Aorta (tissue), 5 donors: ENCODE results near the gene RCE1. TPM values are rescaled to one million over a fixed set of nuclear protein-coding genes. Genes with fewer than 3 reads are reported as not detected.
A peak's percentile ranks its signal among the peaks of the same experiment; 100 is the strongest.
"Not testable (repeated sequence)": the region's sequence is repeated elsewhere in the genome, so short reads cannot be mapped to it uniquely, and the experiment has no call there.

Source experiments
- ATAC-seq: fragments of 200-7000 bp; cut with Tn5 transposase; one replicate; pipeline ENCODE4 v1.9.1; 2022; ENCODE audit warnings: moderate library complexity; ENCODE audit not compliant: low FRiP score
- DNase-seq, 2 donors: peaks; one replicate each; pipeline ENCODE4 v3.0.0-alpha.2; 2020
- H3K27ac ChIP-seq, 2 donors: one replicate each; pipeline ENCODE4 v1.5.1; 2013; ENCODE audit warnings: low read length in 2 of 2, mild to moderate bottlenecking in 2 of 2, moderate library complexity in 2 of 2, control low read depth in 1 of 2, inconsistent platforms in 1 of 2, low read depth in 1 of 2
- H3K27me3 ChIP-seq, 2 donors: one replicate each; pipeline ENCODE4 v1.6.1; 2013; ENCODE audit warnings: control low read depth in 1 of 2, low read length in 1 of 2, mild to moderate bottlenecking in 1 of 2, moderate library complexity in 1 of 2; ENCODE audit not compliant: insufficient read depth in 2 of 2, control insufficient read depth in 1 of 2
- H3K36me3 ChIP-seq, 2 donors: one replicate each; pipeline ENCODE4 v1.6.1; 2013; ENCODE audit warnings: control low read depth in 1 of 2, low read length in 1 of 2, mild to moderate bottlenecking in 1 of 2; ENCODE audit not compliant: insufficient read depth in 2 of 2, control insufficient read depth in 1 of 2
- H3K4me1 ChIP-seq, 2 donors: one replicate each; pipeline ENCODE4 v1.6.1; 2013; ENCODE audit warnings: low read length in 2 of 2, control low read depth in 1 of 2, mild to moderate bottlenecking in 1 of 2, moderate library complexity in 1 of 2; ENCODE audit not compliant: insufficient read depth in 2 of 2, control insufficient read depth in 1 of 2
- H3K4me3 ChIP-seq, 2 donors: one replicate each; pipeline ENCODE4 v1.5.1; 2013; ENCODE audit warnings: low read length in 2 of 2, control low read depth in 1 of 2, mild to moderate bottlenecking in 1 of 2
- H3K9me3 ChIP-seq: one replicate; pipeline ENCODE4 v1.6.1; 2013; ENCODE audit warnings: mild to moderate bottlenecking, low read length; ENCODE audit not compliant: control insufficient read depth
- WGBS, 2 donors: extraction: QIAGEN DNeasy Blood & Tissue Kit; methylation state at CpG; one replicate each; pipeline ENCODE4 v1.1.7; 2013; 5-methylcytosine and 5-hydroxymethylcytosine counted together
- intact Hi-C, 2 donors: fragments of 100-400 bp; cut with DNase I; formaldehyde crosslinking; loops; one replicate each; pipeline versions ENCODE4 v1.14.2 to v1.15.0; 2022
- long read RNA-seq, 2 donors: library from polyadenylated mRNA; unstranded; transcript quantifications; one replicate each; pipeline ENCODE4 v2.0.0, GENCODE V29; 2020 to 2021
- polyA plus RNA-seq, 2 donors: library from polyadenylated mRNA; stranded (reverse); fragments of 200-250 nt; gene quantifications; one replicate each; pipeline ENCODE4 v1.2.3, GENCODE V29; 2013
- total RNA-seq, 2 donors: library from RNA; stranded (reverse); fragmentation: NEBNext Ultra II Directional; extraction: Animal tissue kit (Norgen Biotek cat#: 25700); gene quantifications; one replicate each; pipeline ENCODE4 v1.2.1, GENCODE V29; 2021
- donor health status: healthy with polysubstance abuse.
- donor health status: Bipolar disorder and iron deficiency.
- donor health status: DM: no; HTN: no; CAD: no.
- donor health status: DM: no; HTN: no; CAD: no.
- donor health status: DM: yes; HTN: yes; CAD: no.

Gene RCE1
- total RNA-seq: 10 to 100 TPM; 11.7 to 14.6 TPM
- 10 to 100 TPM; 14.5 to 23.5 TPM for polyA plus RNA-seq
- long read RNA-seq, donor 1, transcript RCE1-202 (7 exons, 1,379 nt): minor isoform, 8 of 44 reads
- long read RNA-seq, donor 1, transcript RCE1-201 (8 exons, 1,485 nt): major isoform, 22 of 44 reads
- long read RNA-seq, donor 1, transcript RCE1-203 (8 exons, 1,428 nt): minor isoform, 8 of 44 reads
- long read RNA-seq, donor 1, partial matches to known transcripts: 1 of 44 reads
- long read RNA-seq, donor 1, other reads (novel, unspliced or antisense): 3 of 44 reads
- long read RNA-seq, donor 2, partial matches to known transcripts: 0 of 7 reads
- long read RNA-seq, donor 2, other reads (novel, unspliced or antisense): 5 of 7 reads

GRCh38 chr11:66842896-66843775 lies at the start of gene RCE1:
RCE1 (plus strand) TSS chr11:66843441; CDS start chr11:66843456, 15 bp downstream.
- 0 to 1% methylated on average over 65 to 98 of the region's 98 CpGs for WGBS, 2 donors
- H3K27ac ChIP-seq: peak within 1 kb of the TSS; percentile 84 to 92
- intact Hi-C loops: loop anchor here in 1 of 2 donors (5.0 kb wide), 1 partner anchor 129 kb away; no protein-coding TSS in a partner anchor
- H3K4me3 ChIP-seq: peak within 1 kb of the TSS; percentile 87 to 92
- H3K4me1 ChIP-seq: no peaks in the 10 kb centered on the region
- no peaks in the 10 kb centered on the region for H3K9me3 ChIP-seq
- no peaks in the 10 kb centered on the region for H3K36me3 ChIP-seq
- DNase-seq (peak; percentile 92 to 96), ATAC-seq (peak; percentile 96)
- no peaks in the 10 kb centered on the region for H3K27me3 ChIP-seq

DNA sequence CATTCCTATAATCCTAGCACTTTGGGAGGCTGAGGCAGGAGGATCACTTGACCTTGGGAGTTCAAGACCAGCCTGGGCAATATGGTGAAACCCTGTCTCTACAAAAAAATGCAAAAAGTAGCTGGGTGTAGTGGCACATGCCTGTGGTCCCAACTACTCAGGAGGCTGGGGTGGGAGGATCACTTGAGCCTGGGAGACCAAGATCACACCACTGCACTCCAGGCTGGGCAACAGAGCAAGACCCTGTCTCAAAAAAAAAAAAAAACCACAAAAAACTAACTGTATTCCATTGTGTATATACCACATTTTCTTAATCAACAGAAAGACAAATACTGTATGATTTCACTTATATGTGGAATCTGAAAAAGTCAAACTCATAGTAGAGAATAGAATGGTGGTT lies 43.4 kb upstream of the RCE1 start:
- not testable (repeated sequence) for H3K27ac ChIP-seq, ATAC-seq

DNA sequence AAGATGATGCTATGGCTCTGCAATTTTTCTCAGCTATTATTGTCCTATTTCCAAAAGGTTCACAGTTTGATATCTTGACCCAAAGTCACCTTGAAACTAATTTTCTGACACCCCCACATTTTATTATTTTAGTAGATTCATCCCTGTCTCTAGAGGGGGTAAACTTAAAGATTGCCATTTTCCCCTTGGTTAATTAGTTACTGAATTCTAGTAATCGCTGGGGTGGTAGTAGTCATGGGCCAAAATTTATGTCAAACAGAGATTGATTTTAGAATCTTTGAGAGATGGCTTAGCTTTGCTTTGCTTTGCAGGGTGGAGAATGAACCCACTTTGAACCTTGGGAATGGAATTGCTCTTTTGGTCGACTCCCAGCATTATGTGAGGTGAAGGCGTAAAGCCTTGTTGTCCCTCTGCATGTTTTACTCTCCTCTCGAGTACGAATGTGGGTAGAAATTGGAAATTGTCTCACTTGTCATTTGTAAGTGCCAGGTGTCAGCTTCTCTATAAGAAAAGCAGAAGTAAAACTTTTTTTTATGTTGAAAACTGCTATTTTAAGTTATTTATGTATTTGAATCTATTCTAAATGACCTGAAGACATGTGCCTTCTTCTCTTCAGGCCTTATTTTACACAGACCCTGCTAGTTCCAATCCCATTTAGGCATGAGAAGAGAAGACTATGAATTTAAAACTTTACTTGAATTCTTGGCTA lies 42.4 kb upstream of the RCE1 start:
- H3K4me1 ChIP-seq: no peaks in the 10 kb centered on the region
- no peak overlapping the region for H3K27ac ChIP-seq
- no peaks in the 10 kb centered on the region for H3K36me3 ChIP-seq
- intact Hi-C loops: no loop called here
- no peaks in the 10 kb centered on the region for H3K9me3 ChIP-seq
- no peaks in the 10 kb centered on the region for H3K27me3 ChIP-seq
- 90 to 92% methylated on average over 5 of the region's 5 CpGs for WGBS, 2 donors
- H3K4me3 ChIP-seq: no peak overlapping the region
- DNase-seq (no peak), ATAC-seq (no peak)

More for the DNA sequence above, 43.4 kb upstream of the RCE1 start:
- H3K36me3 ChIP-seq, H3K4me1 ChIP-seq, H3K4me3 ChIP-seq, H3K27me3 ChIP-seq, intact Hi-C loops, H3K9me3 ChIP-seq, DNase-seq: not testable (repeated sequence)

GRCh38 chr11:66809592-66809991 lies 33.6 kb upstream of the RCE1 start:
- no peaks in the 10 kb centered on the region for H3K4me1 ChIP-seq
- no peak overlapping the region for H3K27ac ChIP-seq
- no peak overlapping the region for H3K4me3 ChIP-seq
- ATAC-seq: no peak
- H3K36me3 ChIP-seq: no peaks in the 10 kb centered on the region
- 91 to 95% methylated on average over 3 of the region's 3 CpGs for WGBS, 2 donors
- H3K27me3 ChIP-seq: no peaks in the 10 kb centered on the region
- intact Hi-C loops: no loop called here
- no peak for DNase-seq
- H3K9me3 ChIP-seq: no peaks in the 10 kb centered on the region

DNA sequence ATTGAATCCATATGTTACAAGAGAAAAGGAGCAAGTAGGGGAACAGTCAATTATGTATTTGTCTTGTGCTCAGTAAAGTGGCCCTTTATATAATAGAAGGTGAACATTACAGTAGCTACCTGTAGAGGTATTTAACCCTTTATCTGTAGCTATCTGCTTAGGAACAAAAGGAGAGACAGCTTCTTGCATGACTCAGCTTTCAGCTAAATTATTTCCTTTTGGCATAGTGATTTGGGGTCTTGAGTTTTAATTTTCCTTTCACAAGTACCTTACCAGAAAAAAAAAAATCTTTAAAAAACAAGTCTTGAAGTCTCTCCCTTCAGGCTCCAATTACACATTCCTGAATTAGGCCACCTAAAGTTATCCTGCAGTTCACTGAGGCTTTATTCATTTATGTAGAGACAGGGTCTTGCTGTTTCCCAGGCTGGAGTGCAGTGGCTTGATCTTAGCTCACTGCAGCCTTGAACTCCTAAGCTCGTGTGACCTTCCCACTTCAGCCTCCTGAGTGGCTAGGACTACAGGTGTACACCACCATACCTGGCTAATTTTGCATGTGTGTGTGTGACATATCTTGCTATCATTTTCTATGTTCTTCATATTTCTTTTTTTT lies 32.6 kb upstream of the RCE1 start:
- H3K9me3 ChIP-seq: no peaks in the 10 kb centered on the region
- intact Hi-C loops: no loop called here
- DNase-seq (no peak), ATAC-seq (no peak)
- H3K4me1 ChIP-seq: no peaks in the 10 kb centered on the region
- no peaks in the 10 kb centered on the region for H3K27me3 ChIP-seq
- no peaks in the 10 kb centered on the region for H3K36me3 ChIP-seq
- WGBS, 2 donors: 95 to 97% methylated on average over 1 of the region's 1 CpG
- no peak overlapping the region for H3K27ac ChIP-seq
- no peak overlapping the region for H3K4me3 ChIP-seq

GRCh38 chr11:66814678-66815077 lies 28.6 kb upstream of the RCE1 start:
- H3K9me3 ChIP-seq: no peaks in the 10 kb centered on the region
- ATAC-seq (no peak), DNase-seq (no peak)
- H3K36me3 ChIP-seq: no peaks in the 10 kb centered on the region
- H3K4me1 ChIP-seq: no peaks in the 10 kb centered on the region
- WGBS, 2 donors: 92% methylated on average over 5 of the region's 5 CpGs
- no peak overlapping the region for H3K4me3 ChIP-seq
- no peaks in the 10 kb centered on the region for H3K27me3 ChIP-seq
- intact Hi-C loops: no loop called here
- no peak overlapping the region for H3K27ac ChIP-seq

GRCh38 chr11:66815646-66816045 lies 27.6 kb upstream of the RCE1 start:
- DNase-seq (no peak), ATAC-seq (no peak)
- Histone ChIP-seq H3K27me3 (no peaks in the 10 kb centered on the region), H3K9me3 (no peaks in the 10 kb centered on the region), H3K27ac (no peak overlapping the region), H3K36me3 (no peaks in the 10 kb centered on the region), H3K4me3 (no peak overlapping the region), H3K4me1 (no peaks in the 10 kb centered on the region)
- WGBS, 2 donors: 37 to 76% methylated on average over 1 of the region's 1 CpG
- intact Hi-C loops: no loop called here

- Histone ChIP-seq H3K4me1 (no peaks in the 10 kb centered on the region), H3K27ac (no peak overlapping the region), H3K4me3 (no peak overlapping the region), H3K27me3 (no peaks in the 10 kb centered on the region), H3K36me3 (peaks cover 0 to 5% of the 10 kb centered on the region in 2 donors), H3K9me3 (no peaks in the 10 kb centered on the region)
- DNase-seq (no peak), ATAC-seq (no peak)
- WGBS, 2 donors: 86% methylated on average over 3 of the region's 3 CpGs
- intact Hi-C loops: no loop called here
Observed at GRCh38 chr11:66818231-66818955, 24.8 kb upstream of the RCE1 start.
